Measurements from ENCODE around the gene AP3B1.

DNA sequence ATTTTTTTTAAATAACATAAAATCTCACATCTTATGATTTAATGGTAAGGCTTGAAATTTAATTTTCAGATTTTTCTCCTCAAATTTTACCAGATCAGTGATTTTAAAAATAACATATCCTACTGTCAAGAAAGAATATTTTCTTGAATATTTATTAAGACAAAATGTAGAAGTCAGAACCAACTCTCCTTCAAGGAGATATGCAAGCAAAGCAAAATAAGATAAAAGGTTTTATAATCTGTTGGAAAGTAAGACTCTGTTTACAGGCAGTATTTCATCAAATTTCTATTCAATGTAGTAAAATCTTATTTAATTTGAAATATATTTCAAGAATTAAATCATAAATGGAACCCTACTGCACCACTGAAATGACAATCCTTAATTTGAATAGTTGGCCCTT lies 7.3 kb downstream of the AP3B1 start:
- TF ChIP-seq CTCF (IDR thresholded peaks at IDR 0.05; ENCODE audit: insufficient read depth, low read length, poor library complexity, severe bottlenecking) = no peak
- TF ChIP-seq EZH2phosphoT487 (conservative IDR thresholded peaks at IDR 0.05; ENCODE audit: low read length) = no peak

Measured in SU-DHL-6 (cell line).